HepG2 (cell line): ENCODE data around the gene GDF7. TPM values are rescaled to one million over a fixed set of nuclear protein-coding genes. Genes with fewer than 3 reads are reported as not detected.

ENCODE experiments used
- ATAC-seq: fragments of 200-7000 bp; cut with Tn5 transposase; 3 replicates; pipeline ENCODE4 v1.9.1; 2020; ENCODE audit warnings: mild to moderate bottlenecking, moderate library complexity
- BruUV-seq: library from RNA; stranded (reverse); fragments of 400-500 nt; replicated peaks from 2 replicates; lab custom pipeline; 2021; lab: Mats Ljungman, UMichigan
- CTCF ChIA-PET: fragments of 300-600 bp; formaldehyde crosslinking; extraction: SDS; loops from one replicate; lab custom pipeline; 2021; ENCODE audit warnings: low total read pairs, inconsistent platforms, low intra/inter-chr PET ratio; lab: Yijun Ruan, JAX
- POLR2A ChIA-PET: fragments of 350-600 bp; sonication (Branson Sonifier 250); formaldehyde crosslinking; loops from one replicate; lab custom pipeline; 2020; ENCODE audit warnings: antibody characterized with exemption, inconsistent platforms; lab: Yijun Ruan, JAX
- DNase-seq: peaks from one replicate; pipeline ENCODE4 v3.0.0-alpha.2; 2015; ENCODE audit warnings: low spot score
- FAIRE-seq: peaks from 3 replicates; lab custom pipeline; 2011; peaks lifted over from hg19 to GRCh38; lab: Jason Lieb, UNC
- H2AFZ ChIP-seq: one replicate; pipeline ENCODE4 v1.6.1; 2011; ENCODE audit warnings: low read length, inconsistent platforms
- H3K27ac ChIP-seq: fragments of 300-600 bp; 3 replicates; pipeline ENCODE4 v1.8.0; 2011; ENCODE audit warnings: mixed run types, mild to moderate bottlenecking, mixed read lengths, low read length, inconsistent platforms; ENCODE audit not compliant: insufficient read depth; ENCODE audit errors: extremely low read length
- H3K27me3 ChIP-seq, 2 experiments: fragments of 200-600 bp in 1 of 2; 2 replicates in 1 of 2; 3 replicates in 1 of 2; pipeline versions ENCODE4 v1.6.0 to v1.8.0; 2011; ENCODE audit warnings: low read length in 2 of 2, mild to moderate bottlenecking in 2 of 2, moderate library complexity in 2 of 2, inconsistent platforms in 1 of 2; ENCODE audit not compliant: insufficient read depth in 2 of 2, control insufficient read depth in 1 of 2
- H3K36me3 ChIP-seq, 2 experiments: fragments of 200-600 bp in 1 of 2; replicated peaks in 1 of 2; 2 replicates in 1 of 2; 3 replicates in 1 of 2; pipeline versions ENCODE4 v1.5.1 to v1.8.0; 2011; ENCODE audit warnings: low read length in 2 of 2, inconsistent platforms in 1 of 2; ENCODE audit not compliant: insufficient read depth in 2 of 2, control insufficient read depth in 1 of 2
- H3K4me1 ChIP-seq: 2 replicates; pipeline ENCODE4 v1.5.1; 2012; ENCODE audit warnings: low read length, inconsistent platforms; ENCODE audit not compliant: insufficient read depth
- H3K4me2 ChIP-seq: 2 replicates; pipeline ENCODE4 v1.6.0; 2011; ENCODE audit warnings: low read depth, low read length, inconsistent platforms
- H3K4me3 ChIP-seq, 3 experiments: fragments of 200-600 bp in 1 of 3; sonication (generic), shearing (Covaris generic) in 1 of 3; replicated peaks in 1 of 3; 2 replicates each; pipeline ENCODE4 v1.5.1; 2011 to 2016; ENCODE audit warnings: low read length in 3 of 3, inconsistent platforms in 2 of 3, low read depth in 2 of 3, mild to moderate bottlenecking in 2 of 3, control low read depth in 1 of 3, mixed read lengths in 1 of 3; ENCODE audit not compliant: insufficient read depth in 1 of 3
- H3K79me2 ChIP-seq: one replicate; pipeline ENCODE4 v1.6.1; 2011; ENCODE audit warnings: low read length, inconsistent platforms; ENCODE audit not compliant: insufficient read depth
- H3K9ac ChIP-seq: 2 replicates; pipeline ENCODE4 v1.6.0; 2011; ENCODE audit warnings: mild to moderate bottlenecking, low read depth, low read length, inconsistent platforms; ENCODE audit not compliant: insufficient read depth
- H3K9me3 ChIP-seq: 2 replicates; pipeline ENCODE4 v1.5.1; 2012; ENCODE audit warnings: mild to moderate bottlenecking, low read length
- H4K20me1 ChIP-seq: 2 replicates; pipeline ENCODE4 v1.6.0; 2011; ENCODE audit warnings: inconsistent platforms, mild to moderate bottlenecking, low read length, moderate library complexity; ENCODE audit not compliant: insufficient read depth
- ARID2 ChIP-seq: sonication (generic); formaldehyde crosslinking; IDR thresholded peaks from 2 replicates; pipeline ENCODE4 v1.8.1; 2022; ENCODE audit warnings: mild to moderate bottlenecking, missing genetic modification reagents, borderline replicate concordance
- CREB3 ChIP-seq: sonication (generic); formaldehyde crosslinking; IDR thresholded peaks from 2 replicates; pipeline ENCODE4 v1.5.0; 2020; ENCODE audit warnings: missing genetic modification reagents
- CTCF ChIP-seq: sonication (generic); formaldehyde crosslinking; IDR thresholded peaks from 2 replicates; pipeline ENCODE4 v1.5.0; 2020; ENCODE audit warnings: mild to moderate bottlenecking, missing genetic modification reagents, moderate library complexity
- ELF4 ChIP-seq: sonication (generic); formaldehyde crosslinking; IDR thresholded peaks from 2 replicates; pipeline ENCODE4 v1.5.0; 2020; ENCODE audit warnings: missing genetic modification reagents, mild to moderate bottlenecking, moderate library complexity, borderline replicate concordance
- KLF11 ChIP-seq: IDR thresholded peaks from 2 replicates; pipeline ENCODE4 v1.6.1; 2016; ENCODE audit warnings: missing compliant biosample characterization
- MATR3 ChIP-seq: sonication (generic); formaldehyde crosslinking; IDR thresholded peaks from 2 replicates; pipeline ENCODE4 v1.4.0; 2020; ENCODE audit warnings: missing genetic modification reagents
- MXD4 ChIP-seq: IDR thresholded peaks from 2 replicates; pipeline ENCODE4 v1.6.1; 2016; ENCODE audit warnings: mild to moderate bottlenecking, missing biosample characterization, missing genetic modification reagents
- PHF21A ChIP-seq: sonication (generic); formaldehyde crosslinking; IDR thresholded peaks from 2 replicates; pipeline ENCODE4 v1.5.0; 2020; ENCODE audit warnings: mild to moderate bottlenecking, missing genetic modification reagents
- PLSCR1 ChIP-seq: sonication (generic); formaldehyde crosslinking; IDR thresholded peaks from 2 replicates; pipeline ENCODE4 v1.5.0; 2020; ENCODE audit warnings: missing genetic modification reagents, mild to moderate bottlenecking, borderline replicate concordance
- POGZ ChIP-seq: sonication (generic); formaldehyde crosslinking; IDR thresholded peaks from 2 replicates; pipeline ENCODE4 v1.4.0; 2020; ENCODE audit warnings: mild to moderate bottlenecking, missing genetic modification reagents
- ZBED4 ChIP-seq: sonication (generic); formaldehyde crosslinking; IDR thresholded peaks from 2 replicates; pipeline ENCODE4 v1.4.0; 2020; ENCODE audit warnings: missing genetic modification reagents, borderline replicate concordance
- ZFX ChIP-seq: sonication (generic); formaldehyde crosslinking; IDR thresholded peaks from 2 replicates; pipeline ENCODE4 v1.4.0; 2020; ENCODE audit warnings: mild to moderate bottlenecking, low read depth, missing genetic modification reagents, moderate library complexity
- ZNF17 ChIP-seq: sonication (generic); formaldehyde crosslinking; IDR thresholded peaks from 2 replicates; pipeline ENCODE4 v1.5.0; 2020; ENCODE audit warnings: mild to moderate bottlenecking, missing genetic modification reagents
- ZNF619 ChIP-seq: sonication (generic); formaldehyde crosslinking; IDR thresholded peaks from 2 replicates; pipeline ENCODE4 v1.4.0; 2020; ENCODE audit warnings: mild to moderate bottlenecking, missing genetic modification reagents
- ZNF746 ChIP-seq: sonication (generic); formaldehyde crosslinking; IDR thresholded peaks from 2 replicates; pipeline ENCODE4 v1.8.0; 2022; ENCODE audit warnings: mild to moderate bottlenecking, missing genetic modification reagents
- ZNF891 ChIP-seq: sonication (generic); formaldehyde crosslinking; IDR thresholded peaks from 2 replicates; pipeline ENCODE4 v1.5.0; 2020; ENCODE audit warnings: mild to moderate bottlenecking, missing genetic modification reagents
- WGBS: methylation state at CpG from one replicate; pipeline ENCODE4 v1.1.6; 2017; ENCODE audit warnings: low lambda C conversion rate; 5-methylcytosine and 5-hydroxymethylcytosine counted together
- in situ Hi-C: cut with HindIII; loops from 2 replicates; pipeline ENCODE4 v1.10.0; 2017; ENCODE audit warnings: low pct_unique_long_range_greater_than_20kb; ENCODE audit not compliant: extremely low pct_ligation_motif_present
- intact Hi-C: fragments of 100-400 bp; cut with micrococcal nuclease; formaldehyde crosslinking; loops from one replicate; pipeline ENCODE4 v1.10.0; 2022; ENCODE audit not compliant: unreplicated experiment
- polyA plus RNA-seq, 8 experiments: library from polyadenylated mRNA; depleted of rRNA in 3 of 8; stranded (reverse) in 7 of 8; unstranded in 1 of 8; fragments of >200 nt; fragmentation: Illumina TruSeq in 4 of 8; extraction: Trizol in 4 of 8; gene quantifications; 2 replicates each; pipeline versions ENCODE4 v1.2.1 to v1.2.3, GENCODE V29; 2011 to 2016; ENCODE audit warnings: low read depth in 4 of 8, missing spikeins in 1 of 8, mixed read lengths in 1 of 8; ENCODE audit not compliant: insufficient read depth in 1 of 8
- total RNA-seq, 5 experiments: library from RNA; depleted of rRNA; stranded (reverse); fragments of >200 nt; fragmentation: Illumina TruSeq; extraction: Trizol; gene quantifications; 2 replicates each; pipeline ENCODE4 v1.2.3, GENCODE V29; 2016; ENCODE audit warnings: low read depth in 1 of 5

GDF7 gene
- total and polyA plus RNA-seq, 2 of the 13 experiments (the other 11 are each of a cell fraction or from before 2014, with no cell fraction given), result 1.6 to 15.0 TPM

GRCh38 chr2:20691076-20691734 lies 24.3 kb downstream of the GDF7 start (continued):
- TF ChIP-seq ZNF746 (CRISPR knock-in tag), result no peak
- TF ChIP-seq MXD4, result no peak
- TF ChIP-seq POGZ (CRISPR knock-in tag), result 0 out of 2 replicates have a peak, but pooled peaks have one; percentile 30
- TF ChIP-seq CTCF (CRISPR knock-in tag), result no peak
- TF ChIP-seq ZNF891 (CRISPR knock-in tag), result no peak
- TF ChIP-seq ELF4 (CRISPR knock-in tag), result no peak

- ATAC-seq (no peak), FAIRE-seq (peak; percentile 55), DNase-seq (no peak)
- Histone ChIP-seq H3K36me3 (peaks cover 13 to 33% of the 10 kb centered on the region in 2 experiments), H3K79me2 (no peaks in the 10 kb centered on the region), H4K20me1 (no peaks in the 10 kb centered on the region), H3K4me3 (no peak overlapping the region), H3K4me1 (peaks cover 27% of the 10 kb centered on the region), H3K4me2 (no peak overlapping the region), H3K27ac (peak overlapping the region; percentile 23), H3K9ac (no peak overlapping the region), H2AFZ (no peak overlapping the region), H3K27me3 (no peaks in the 10 kb centered on the region), H3K9me3 (no peaks in the 10 kb centered on the region)
- intact Hi-C loops, result no loop called here
- ChIA-PET POLR2A (no interaction called here), CTCF (no interaction called here)
- 92% methylated on average over 2 of the region's 2 CpGs for whole genome bisulfite sequencing
- no TSS peak for BruUV-seq
- in situ Hi-C loops, result no loop called here
- TF ChIP-seq PHF21A, result no peak
- no peak for TF ChIP-seq ZFX (CRISPR knock-in tag)
- TF ChIP-seq ZNF17 (CRISPR knock-in tag), result no peak
- TF ChIP-seq MATR3 (CRISPR knock-in tag), result no peak
- TF ChIP-seq KLF11, result no peak
- TF ChIP-seq ZNF619 (CRISPR knock-in tag), result no peak
- TF ChIP-seq ZBED4 (CRISPR knock-in tag), result no peak
- no peak for TF ChIP-seq PLSCR1 (CRISPR knock-in tag)
- no peak for TF ChIP-seq CREB3 (CRISPR knock-in tag)
- TF ChIP-seq ARID2, result no peak
Observed at GRCh38 chr2:20692081-20692480, 25.1 kb downstream of the GDF7 start.
